DMS79 treated with DMSO at 0.1 percent for 48 hours (cell line): ENCODE measurements around the gene EFNB2.
A peak's percentile ranks its signal among the peaks of the same experiment; 100 is the strongest.

Experiments used
- DNase-seq: peaks from one replicate; lab custom pipeline; 2025; lab: John Stamatoyannopoulos, UW

Gene EFNB2

GRCh38 chr13:106481919-106482318 is 53.5 kb downstream of the EFNB2 start:
- DNase-seq, result no peak

- no peak for DNase-seq
Observed at GRCh38 chr13:106480351-106480910, 55.0 kb downstream of the EFNB2 start.

- DNase-seq, result no peak
Observed at GRCh38 chr13:106479929-106480328, 55.5 kb downstream of the EFNB2 start.

GRCh38 chr13:106478116-106478515 is 57.3 kb downstream of the EFNB2 start:
- DNase-seq, result no peak

- DNase-seq, result no peak
Observed at GRCh38 chr13:106477303-106477702, 58.2 kb downstream of the EFNB2 start.

- no peak for DNase-seq
Observed at GRCh38 chr13:106475852-106476251, 59.6 kb downstream of the EFNB2 start.

- DNase-seq, result no peak
Observed at GRCh38 chr13:106474912-106475311, 60.5 kb downstream of the EFNB2 start.

GRCh38 chr13:106473154-106473553 is 62.3 kb downstream of the EFNB2 start:
- DNase-seq, result no peak

- DNase-seq, result no peak
Observed at GRCh38 chr13:106472621-106473020, 62.8 kb downstream of the EFNB2 start.

GRCh38 chr13:106471957-106472543 is 63.4 kb downstream of the EFNB2 start:
- DNase-seq, result no peak

- no peak for DNase-seq
Observed at GRCh38 chr13:106470576-106470975, 64.9 kb downstream of the EFNB2 start.

- no peak for DNase-seq
Observed at GRCh38 chr13:106468744-106469590, 66.5 kb downstream of the EFNB2 start.

GRCh38 chr13:106468207-106468606 is 67.3 kb downstream of the EFNB2 start:
- DNase-seq, result no peak

- no peak for DNase-seq
Observed at GRCh38 chr13:106467427-106468122, 67.9 kb downstream of the EFNB2 start.

- no peak for DNase-seq
Observed at GRCh38 chr13:106466691-106467426, 68.6 kb downstream of the EFNB2 start.

- DNase-seq, result no peak
Observed at GRCh38 chr13:106464076-106464475, 71.4 kb downstream of the EFNB2 start.

- no peak for DNase-seq
Observed at GRCh38 chr13:106462710-106463109, 72.8 kb downstream of the EFNB2 start.

GRCh38 chr13:106455777-106456176 is 79.7 kb downstream of the EFNB2 start:
- no peak for DNase-seq

- DNase-seq, result no peak
Observed at GRCh38 chr13:106455190-106455589, 80.3 kb downstream of the EFNB2 start.

- DNase-seq, result no peak
Observed at GRCh38 chr13:106453101-106453500, 82.4 kb downstream of the EFNB2 start.

GRCh38 chr13:106450991-106451390 is 84.5 kb downstream of the EFNB2 start:
- DNase-seq, result no peak

- DNase-seq, result peak; percentile 47
Observed at GRCh38 chr13:106449096-106449495, 86.4 kb downstream of the EFNB2 start.
